Measurements from ENCODE around the gene CCNL1.
"Not testable (repeated sequence)": the region's sequence is repeated elsewhere in the genome, so short reads cannot be mapped to it uniquely, and the experiment has no call there.

Gene CCNL1

GRCh38 chr3:157112536-157112935 is 47.4 kb downstream of the CCNL1 start:
- Histone ChIP-seq H3K4me3 (no peak overlapping the region), H3K27ac (no peak overlapping the region)

DNA sequence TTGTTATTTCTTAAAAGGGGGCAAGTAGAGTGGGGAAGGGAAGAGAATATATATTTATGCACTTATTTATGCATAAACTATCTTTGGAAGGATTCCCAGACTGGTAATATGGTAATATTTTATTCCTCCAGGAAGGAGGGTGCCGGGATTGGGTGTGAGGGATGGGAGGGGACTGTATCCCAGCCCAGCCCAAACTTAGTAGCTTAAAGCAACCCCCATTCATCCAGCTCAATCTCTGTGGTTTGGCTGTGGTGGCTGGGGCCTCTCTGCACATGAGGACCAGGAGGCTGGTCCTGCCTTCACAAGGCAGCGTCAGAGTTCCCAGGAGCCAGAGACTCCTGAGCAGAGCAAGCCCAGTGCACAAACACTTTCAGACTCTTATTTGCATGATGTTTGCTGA is 48.4 kb downstream of the CCNL1 start:
- H3K27ac ChIP-seq: no peak overlapping the region
- H3K4me3 ChIP-seq: no peak overlapping the region

GRCh38 chr3:157110761-157111278 is 49.1 kb downstream of the CCNL1 start:
- Histone ChIP-seq H3K27ac (no peak overlapping the region), H3K4me3 (no peak overlapping the region)

DNA sequence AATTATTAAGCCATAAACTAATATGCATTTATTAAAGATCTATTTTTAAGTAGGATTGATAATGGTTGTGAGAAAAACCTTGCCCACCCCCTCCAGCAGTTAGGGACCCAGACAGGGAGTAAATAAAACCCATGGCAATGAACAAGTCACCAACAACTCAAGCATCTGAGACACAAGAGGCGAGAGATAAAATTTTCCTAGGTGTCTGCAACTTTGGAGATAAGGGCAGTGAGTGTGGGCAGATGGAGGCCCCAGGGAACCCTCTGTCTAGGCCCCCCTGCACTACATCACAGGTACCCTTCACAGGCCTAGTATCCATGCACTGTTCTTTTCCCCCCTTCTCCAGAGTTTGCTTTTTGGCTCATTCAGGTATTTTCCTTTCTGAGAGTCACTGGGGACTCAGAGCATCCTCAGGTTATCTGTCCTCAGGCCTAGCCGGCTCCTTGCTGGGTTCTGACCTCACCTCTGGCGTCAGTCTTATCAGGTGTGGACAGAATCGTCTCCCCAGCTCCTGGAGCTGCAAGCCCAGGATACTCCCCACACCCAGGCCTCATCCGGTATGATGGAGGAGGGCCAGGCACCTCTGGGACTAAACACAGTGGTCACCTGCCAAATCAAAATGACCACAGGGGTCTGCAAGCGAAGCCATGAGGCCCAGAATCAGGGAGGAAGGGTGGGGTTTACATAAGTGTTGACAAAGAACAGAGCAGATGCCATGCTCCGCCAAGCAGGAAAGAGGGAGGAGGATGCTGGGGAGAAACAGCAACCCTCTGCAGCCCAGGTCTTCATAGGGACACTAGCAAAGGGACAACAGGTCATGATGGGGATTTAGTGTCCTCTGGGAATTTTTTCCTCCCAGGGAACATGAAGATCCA is 50.4 kb downstream of the CCNL1 start:
- Histone ChIP-seq H3K4me3 (no peak overlapping the region), H3K27ac (no peak overlapping the region)

- Histone ChIP-seq H3K27ac (no peak overlapping the region), H3K4me3 (no peak overlapping the region)
Observed at GRCh38 chr3:157107644-157108133, 52.3 kb downstream of the CCNL1 start.

DNA sequence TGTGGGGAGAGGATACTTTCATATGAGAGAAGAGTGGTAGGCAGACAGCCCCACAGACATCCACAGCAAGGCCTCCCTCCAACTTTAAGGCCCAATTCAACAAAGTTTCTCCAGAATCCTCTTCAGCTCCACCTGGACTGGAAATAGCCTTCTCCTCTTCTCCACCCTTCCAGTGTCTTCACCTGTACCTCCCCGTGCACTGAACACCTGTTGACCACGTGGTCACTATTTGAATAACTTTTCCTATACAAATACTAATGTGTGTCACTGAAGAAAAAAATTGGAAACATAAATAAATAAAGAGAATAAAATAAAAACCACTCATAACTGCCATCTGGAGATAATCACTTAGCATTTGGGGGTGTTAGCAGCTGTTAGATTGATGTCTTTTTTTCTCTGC is 52.9 kb downstream of the CCNL1 start:
- H3K27ac ChIP-seq: no peak overlapping the region
- no peak overlapping the region for H3K4me3 ChIP-seq

DNA sequence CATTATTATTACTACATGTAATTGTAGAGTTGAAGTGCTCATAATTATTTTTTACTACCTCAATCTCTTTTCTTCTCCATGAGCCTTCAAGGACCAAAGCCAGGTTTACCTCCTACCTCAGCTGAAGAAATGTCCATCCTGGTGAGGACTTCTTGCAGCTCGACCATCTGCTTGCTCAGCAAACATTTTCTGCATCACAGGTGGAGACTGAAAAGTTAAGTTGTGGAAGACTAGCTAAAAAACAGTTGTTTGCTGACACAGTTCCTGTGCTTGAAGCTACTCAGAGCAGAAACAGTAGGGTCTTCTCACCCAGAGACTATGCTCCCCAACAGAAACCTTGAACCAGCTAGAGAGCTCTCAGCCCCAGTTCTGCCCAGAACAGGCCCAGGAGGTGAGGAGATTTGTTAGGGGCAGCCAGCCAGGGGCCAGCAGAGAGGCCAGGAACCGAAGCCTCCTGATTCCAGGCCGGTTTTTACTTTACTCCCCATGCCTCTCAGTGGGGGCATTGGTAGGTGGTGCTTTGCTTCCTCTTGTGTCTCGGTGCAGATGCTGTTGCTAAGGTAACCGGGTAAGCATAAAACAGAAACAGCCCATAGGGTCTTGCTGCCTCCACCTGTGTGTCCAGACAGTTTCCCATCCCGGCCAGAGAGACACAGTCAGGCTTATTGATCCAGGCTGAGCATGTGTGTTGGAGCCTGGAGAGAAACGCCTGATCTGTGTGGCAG is 54.9 kb downstream of the CCNL1 start:
- Histone ChIP-seq H3K27ac (peak overlapping the region in 6 of 21 experiments; percentile 6 to 74 (median 32)), H3K4me3 (no peak overlapping the region)

- peak overlapping the region in 4 of 21 experiments; percentile 25 to 74 (median 43) for H3K27ac ChIP-seq
- H3K4me3 ChIP-seq: no peak overlapping the region
Observed at GRCh38 chr3:157104521-157104920, 55.4 kb downstream of the CCNL1 start.

DNA sequence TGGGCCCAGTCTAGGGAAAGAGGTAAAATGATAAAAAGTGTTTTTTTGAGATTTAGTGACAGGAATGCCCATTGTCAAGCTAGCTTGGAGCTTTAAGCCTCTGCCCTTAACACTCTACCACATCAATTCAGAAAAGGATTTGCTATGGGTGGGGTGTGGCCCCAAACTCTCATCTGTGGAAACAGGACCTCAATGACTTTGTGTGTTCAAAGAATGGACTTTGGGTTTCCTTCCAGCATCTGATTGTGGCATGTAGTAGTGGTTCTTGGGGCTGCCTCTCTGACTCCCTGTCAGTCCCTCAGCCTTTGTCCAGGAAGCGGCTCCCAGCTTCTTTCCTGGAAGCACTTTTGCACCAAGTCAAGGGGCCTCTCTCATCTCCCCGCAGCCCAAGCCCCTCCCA is 56.1 kb downstream of the CCNL1 start:
- peak overlapping the region in 11 of 21 experiments; percentile 1 to 74 (median 26) for H3K27ac ChIP-seq
- H3K4me3 ChIP-seq: no peak overlapping the region

GRCh38 chr3:157103280-157103679 is 56.7 kb downstream of the CCNL1 start:
- H3K27ac ChIP-seq: peak overlapping the region in 8 of 21 experiments; percentile 1 to 74 (median 26)

DNA sequence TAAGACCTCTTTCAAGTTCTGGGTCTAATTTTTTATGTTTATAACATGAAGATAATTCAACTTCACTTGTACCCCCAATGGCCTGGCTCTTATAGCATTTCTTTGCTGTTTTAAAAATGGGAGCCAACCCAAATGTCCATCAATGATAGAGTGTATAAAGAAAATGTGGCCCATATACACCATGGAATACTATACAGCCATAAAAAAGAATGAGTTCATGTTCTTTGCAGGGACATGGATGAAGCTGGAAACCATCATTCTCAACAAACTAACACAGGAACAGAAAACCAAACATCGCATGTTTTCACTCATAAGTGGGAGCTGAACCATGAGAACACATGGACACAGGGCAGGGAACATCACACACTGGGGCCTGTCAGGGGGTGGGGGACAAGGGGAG is 57.4 kb downstream of the CCNL1 start:
- H3K27ac ChIP-seq: peak overlapping the region in 1 of 21 experiments; percentile 47
- H3K4me3 ChIP-seq: not testable (repeated sequence)

More at GRCh38 chr3:157103280-157103679, 56.7 kb downstream of the CCNL1 start:
- no peak overlapping the region for H3K4me3 ChIP-seq

- H3K4me3 ChIP-seq: no peak overlapping the region
- peak overlapping the region in 2 of 21 experiments; percentile 19 to 47 for H3K27ac ChIP-seq
Observed at GRCh38 chr3:157102098-157102497, 57.8 kb downstream of the CCNL1 start.

- peak overlapping the region in 4 of 21 experiments; percentile 14 to 65 (median 37) for H3K27ac ChIP-seq
Observed at GRCh38 chr3:157101486-157101885, 58.5 kb downstream of the CCNL1 start.

DNA sequence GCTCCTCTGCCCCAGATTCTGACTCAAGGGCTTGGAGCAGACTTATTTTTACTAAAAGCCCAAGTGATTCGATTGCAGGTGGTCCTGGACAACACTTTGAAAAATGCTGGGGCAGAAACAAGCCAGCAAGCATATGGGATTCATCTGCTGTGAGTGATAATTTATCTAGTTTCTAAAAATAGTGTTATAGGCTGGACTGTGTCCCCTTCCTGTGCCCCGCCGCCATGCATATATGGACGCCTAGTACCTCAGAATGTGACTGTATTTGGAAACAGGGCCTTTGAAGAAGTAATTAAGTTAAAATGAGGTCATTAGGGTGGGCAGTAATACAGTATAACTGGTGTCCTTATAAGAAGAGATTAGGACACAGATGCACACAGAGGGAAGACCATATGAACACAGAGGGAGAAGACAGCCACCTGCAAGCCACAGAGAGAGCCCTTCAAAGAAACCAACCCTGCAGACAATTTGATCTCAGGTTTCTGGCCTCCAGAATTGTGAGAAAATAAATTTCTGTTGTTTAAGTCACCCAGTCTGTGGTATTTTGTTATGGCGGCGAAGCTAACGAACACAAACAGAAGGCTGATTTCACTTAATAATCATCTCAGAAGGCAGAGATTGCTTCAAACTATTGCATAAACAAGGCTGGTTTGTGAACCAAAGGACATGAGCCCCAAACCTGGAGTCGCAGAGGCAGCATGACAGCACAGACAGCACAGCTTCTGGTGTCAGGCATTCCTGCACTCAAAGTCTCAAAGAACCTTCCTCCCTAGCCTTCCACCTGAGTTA is 59.1 kb downstream of the CCNL1 start:
- Histone ChIP-seq H3K4me3 (no peak overlapping the region), H3K27ac (peak overlapping the region in 5 of 21 experiments; percentile 14 to 65 (median 42))

More at GRCh38 chr3:157101486-157101885, 58.5 kb downstream of the CCNL1 start:
- H3K4me3 ChIP-seq: no peak overlapping the region

DNA sequence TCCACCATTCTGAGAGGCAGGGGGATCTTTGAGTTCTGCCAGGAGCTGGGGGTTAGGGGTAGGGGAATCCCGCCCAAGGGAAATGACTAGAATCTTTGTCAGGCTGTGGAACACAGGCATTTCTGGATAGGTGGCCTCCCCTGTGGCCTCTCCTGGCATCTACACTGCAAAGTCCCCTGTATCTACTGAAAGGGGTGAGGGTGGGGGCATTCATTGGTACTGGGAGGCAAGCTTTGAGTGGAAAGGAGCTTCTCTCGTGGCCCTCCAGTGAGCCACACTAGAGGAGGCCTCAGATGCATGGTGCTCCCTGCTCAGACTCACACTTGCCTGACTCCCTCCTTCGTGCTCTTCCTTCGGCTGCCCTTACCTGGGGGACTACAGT is 59.9 kb downstream of the CCNL1 start:
- H3K27ac ChIP-seq: peak overlapping the region in 9 of 21 experiments; percentile 3 to 65 (median 32)
- no peak overlapping the region for H3K4me3 ChIP-seq

- Histone ChIP-seq H3K4me3 (no peak overlapping the region), H3K27ac (peak overlapping the region in 13 of 21 experiments; percentile 1 to 65 (median 25))
Observed at GRCh38 chr3:157099326-157100095, 60.4 kb downstream of the CCNL1 start.

- Histone ChIP-seq H3K27ac (peak overlapping the region in 8 of 21 experiments; percentile 1 to 65 (median 28)), H3K4me3 (no peak overlapping the region)
Observed at GRCh38 chr3:157098823-157099185, 61.1 kb downstream of the CCNL1 start.

GRCh38 chr3:157098121-157098822 is 61.7 kb downstream of the CCNL1 start:
- Histone ChIP-seq H3K4me3 (no peak overlapping the region), H3K27ac (peak overlapping the region in 4 of 21 experiments; percentile 25 to 65 (median 32))

Measured in skin epidermis (tissue), 12 donors.